Measurements from ENCODE around the gene EFNB2. TPM values are rescaled to one million over a fixed set of nuclear protein-coding genes. Genes with fewer than 3 reads are reported as not detected.

Gene EFNB2
- total RNA-seq, 1 experiment from 2014 or later = 5.2 TPM

- no TSS peak for BruUV-seq (replicated peaks)
- H3K9me3 ChIP-seq (ENCODE audit: low read depth, low read length, poor library complexity, severe bottlenecking) = no peaks in the 10 kb centered on the region
- CTCF ChIA-PET = no interaction called here
- DNase-seq (ENCODE audit: low spot score) = no peak
- no peak overlapping the region for H3K27ac ChIP-seq (ENCODE audit: low read depth, low read length, poor library complexity, severe bottlenecking)
- intact Hi-C loops (cut with micrococcal nuclease; ENCODE audit: unreplicated experiment) = no loop called here
- TF ChIP-seq EZH2 (IDR thresholded peaks at IDR 0.05; ENCODE audit: borderline replicate concordance, low read depth, low read length, poor library complexity, severe bottlenecking) = no peak
- no peak for TF ChIP-seq CTCF (conservative IDR thresholded peaks at IDR 0.05; ENCODE audit: low read depth, low read length)
- H3K4me1 ChIP-seq (ENCODE audit: insufficient read depth, low read length, poor library complexity, severe bottlenecking) = no peaks in the 10 kb centered on the region
- H3K36me3 ChIP-seq (ENCODE audit: insufficient read depth, low read length, poor library complexity, severe bottlenecking) = no peaks in the 10 kb centered on the region
- POLR2A ChIA-PET (ENCODE audit: low non-redundant PET) = no interaction called here
- peaks cover 2% of the 10 kb centered on the region for H3K27me3 ChIP-seq (replicated peaks; ENCODE audit: insufficient read depth, low read depth, low read length, poor library complexity)
- H3K4me3 ChIP-seq (ENCODE audit: low read depth, low read length, poor library complexity, severe bottlenecking) = no peak overlapping the region
Observed at GRCh38 chr13:106522112-106522705, 13.3 kb downstream of the EFNB2 start.

GRCh38 chr13:106521095-106521799 is 14.2 kb downstream of the EFNB2 start:
- no peaks in the 10 kb centered on the region for H3K36me3 ChIP-seq (ENCODE audit: insufficient read depth, low read length, poor library complexity, severe bottlenecking)
- peaks cover 2% of the 10 kb centered on the region for H3K27me3 ChIP-seq (replicated peaks; ENCODE audit: insufficient read depth, low read depth, low read length, poor library complexity)
- H3K27ac ChIP-seq (ENCODE audit: low read depth, low read length, poor library complexity, severe bottlenecking) = no peak overlapping the region
- H3K9me3 ChIP-seq (ENCODE audit: low read depth, low read length, poor library complexity, severe bottlenecking) = no peaks in the 10 kb centered on the region
- no TSS peak for BruUV-seq (replicated peaks)
- H3K4me1 ChIP-seq (ENCODE audit: insufficient read depth, low read length, poor library complexity, severe bottlenecking) = no peaks in the 10 kb centered on the region
- TF ChIP-seq CTCF (conservative IDR thresholded peaks at IDR 0.05; ENCODE audit: low read depth, low read length) (no peak), EZH2 (IDR thresholded peaks at IDR 0.05; ENCODE audit: borderline replicate concordance, low read depth, low read length, poor library complexity, severe bottlenecking) (no peak)
- CTCF ChIA-PET = no interaction called here
- POLR2A ChIA-PET (ENCODE audit: low non-redundant PET) = no interaction called here
- intact Hi-C loops (cut with micrococcal nuclease; ENCODE audit: unreplicated experiment) = loop anchor here (2.0 kb wide), 1 partner anchor 436 kb away; no protein-coding TSS in a partner anchor
- H3K4me3 ChIP-seq (ENCODE audit: low read depth, low read length, poor library complexity, severe bottlenecking) = no peak overlapping the region
- DNase-seq (ENCODE audit: low spot score) = no peak

GRCh38 chr13:106520251-106521054 is 15.0 kb downstream of the EFNB2 start:
- DNase-seq (ENCODE audit: low spot score) = no peak
- H3K36me3 ChIP-seq (ENCODE audit: insufficient read depth, low read length, poor library complexity, severe bottlenecking) = no peaks in the 10 kb centered on the region
- H3K27ac ChIP-seq (ENCODE audit: low read depth, low read length, poor library complexity, severe bottlenecking) = no peak overlapping the region
- intact Hi-C loops (cut with micrococcal nuclease; ENCODE audit: unreplicated experiment) = loop anchor here (2.0 kb wide), 1 partner anchor 436 kb away; no protein-coding TSS in a partner anchor
- BruUV-seq (replicated peaks) = no TSS peak
- peaks cover 2% of the 10 kb centered on the region for H3K27me3 ChIP-seq (replicated peaks; ENCODE audit: insufficient read depth, low read depth, low read length, poor library complexity)
- H3K4me1 ChIP-seq (ENCODE audit: insufficient read depth, low read length, poor library complexity, severe bottlenecking) = no peaks in the 10 kb centered on the region
- H3K4me3 ChIP-seq (ENCODE audit: low read depth, low read length, poor library complexity, severe bottlenecking) = no peak overlapping the region
- CTCF ChIA-PET = no interaction called here
- POLR2A ChIA-PET (ENCODE audit: low non-redundant PET) = no interaction called here
- no peaks in the 10 kb centered on the region for H3K9me3 ChIP-seq (ENCODE audit: low read depth, low read length, poor library complexity, severe bottlenecking)
- TF ChIP-seq EZH2 (IDR thresholded peaks at IDR 0.05; ENCODE audit: borderline replicate concordance, low read depth, low read length, poor library complexity, severe bottlenecking) (no peak), CTCF (conservative IDR thresholded peaks at IDR 0.05; ENCODE audit: low read depth, low read length) (peak; percentile 25; the same call in 1 of the 2 replicates)
